B cell (primary cell): ENCODE results near the gene LAMTOR3.

ENCODE experiments used
- EZH2 ChIP-seq: IDR thresholded peaks from 2 replicates; pipeline ENCODE4 v1.6.1; 2012; ENCODE audit warnings: borderline replicate concordance, low read depth, mild to moderate bottlenecking, moderate library complexity, low read length; ENCODE audit not compliant: insufficient read depth, poor library complexity, severe bottlenecking
- TF ChIP-seq, protein P1 (sequence below): fragments of 200-600 bp; IDR thresholded peaks from one replicate; pipeline ENCODE4 v1.8.0; 2022; ENCODE audit warnings: antibody characterized with exemption, mild to moderate bottlenecking

GRCh38 chr4:99838927-99839326 is 55.3 kb downstream of the LAMTOR3 start:
- TF ChIP-seq, protein P1, sequence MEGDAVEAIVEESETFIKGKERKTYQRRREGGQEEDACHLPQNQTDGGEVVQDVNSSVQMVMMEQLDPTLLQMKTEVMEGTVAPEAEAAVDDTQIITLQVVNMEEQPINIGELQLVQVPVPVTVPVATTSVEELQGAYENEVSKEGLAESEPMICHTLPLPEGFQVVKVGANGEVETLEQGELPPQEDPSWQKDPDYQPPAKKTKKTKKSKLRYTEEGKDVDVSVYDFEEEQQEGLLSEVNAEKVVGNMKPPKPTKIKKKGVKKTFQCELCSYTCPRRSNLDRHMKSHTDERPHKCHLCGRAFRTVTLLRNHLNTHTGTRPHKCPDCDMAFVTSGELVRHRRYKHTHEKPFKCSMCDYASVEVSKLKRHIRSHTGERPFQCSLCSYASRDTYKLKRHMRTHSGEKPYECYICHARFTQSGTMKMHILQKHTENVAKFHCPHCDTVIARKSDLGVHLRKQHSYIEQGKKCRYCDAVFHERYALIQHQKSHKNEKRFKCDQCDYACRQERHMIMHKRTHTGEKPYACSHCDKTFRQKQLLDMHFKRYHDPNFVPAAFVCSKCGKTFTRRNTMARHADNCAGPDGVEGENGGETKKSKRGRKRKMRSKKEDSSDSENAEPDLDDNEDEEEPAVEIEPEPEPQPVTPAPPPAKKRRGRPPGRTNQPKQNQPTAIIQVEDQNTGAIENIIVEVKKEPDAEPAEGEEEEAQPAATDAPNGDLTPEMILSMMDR: no peak
- no peak for TF ChIP-seq EZH2
